ENCODE data around the gene SUSD4. TPM values are rescaled to one million over a fixed set of nuclear protein-coding genes. Genes with fewer than 3 reads are reported as not detected.
"Not testable (repeated sequence)": the region's sequence is repeated elsewhere in the genome, so short reads cannot be mapped to it uniquely, and the experiment has no call there.

SUSD4 gene
- total RNA-seq, 3 donors from 2014 or later (not counting 1 experiment from before 2014, with no cell fraction given): 0.60 to 1.1 TPM; not detected in 1

DNA sequence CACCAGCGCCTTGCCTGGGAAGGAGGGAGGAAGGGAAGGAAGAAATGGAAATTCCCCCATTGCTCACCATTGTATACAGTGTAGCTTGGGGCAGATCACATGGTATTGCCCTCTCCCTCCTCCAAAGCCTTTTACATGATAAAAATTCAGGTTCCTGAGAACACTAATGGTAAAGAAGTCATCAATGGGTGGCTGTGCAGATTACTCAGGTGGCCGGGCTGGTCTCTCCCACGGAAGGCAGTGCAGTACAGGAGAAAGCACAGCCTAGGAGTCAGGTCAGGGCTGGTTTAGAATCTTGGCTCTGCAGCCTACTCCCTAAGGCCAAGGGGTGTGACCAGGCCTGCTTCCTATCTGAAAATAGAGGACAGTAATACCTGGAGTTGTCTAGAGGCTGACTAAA lies 107.9 kb downstream of the SUSD4 start:
- H3K27me3 Mint-ChIP-seq (ENCODE audit: low read depth in 2 of 2): peaks cover 5 to 17% of the 10 kb centered on the region in 2 donors
- H3K9me3 ChIP-seq (ENCODE audit: control insufficient read depth, insufficient read depth, low read length): no peaks in the 10 kb centered on the region
- no peaks in the 10 kb centered on the region for H3K36me3 ChIP-seq (ENCODE audit: control insufficient read depth, insufficient read depth, low read length)
- no peaks in the 10 kb centered on the region for H3K27me3 ChIP-seq (ENCODE audit: control insufficient read depth, insufficient read depth, low read length)
- WGBS (ENCODE audit: insufficient coverage): 87% methylated on average over 2 of the region's 3 CpGs
- TF ChIP-seq, protein P1, sequence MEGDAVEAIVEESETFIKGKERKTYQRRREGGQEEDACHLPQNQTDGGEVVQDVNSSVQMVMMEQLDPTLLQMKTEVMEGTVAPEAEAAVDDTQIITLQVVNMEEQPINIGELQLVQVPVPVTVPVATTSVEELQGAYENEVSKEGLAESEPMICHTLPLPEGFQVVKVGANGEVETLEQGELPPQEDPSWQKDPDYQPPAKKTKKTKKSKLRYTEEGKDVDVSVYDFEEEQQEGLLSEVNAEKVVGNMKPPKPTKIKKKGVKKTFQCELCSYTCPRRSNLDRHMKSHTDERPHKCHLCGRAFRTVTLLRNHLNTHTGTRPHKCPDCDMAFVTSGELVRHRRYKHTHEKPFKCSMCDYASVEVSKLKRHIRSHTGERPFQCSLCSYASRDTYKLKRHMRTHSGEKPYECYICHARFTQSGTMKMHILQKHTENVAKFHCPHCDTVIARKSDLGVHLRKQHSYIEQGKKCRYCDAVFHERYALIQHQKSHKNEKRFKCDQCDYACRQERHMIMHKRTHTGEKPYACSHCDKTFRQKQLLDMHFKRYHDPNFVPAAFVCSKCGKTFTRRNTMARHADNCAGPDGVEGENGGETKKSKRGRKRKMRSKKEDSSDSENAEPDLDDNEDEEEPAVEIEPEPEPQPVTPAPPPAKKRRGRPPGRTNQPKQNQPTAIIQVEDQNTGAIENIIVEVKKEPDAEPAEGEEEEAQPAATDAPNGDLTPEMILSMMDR (IDR thresholded peaks at IDR 0.05): no peak
- DNase-seq (no peak), ATAC-seq (peak in 1 of 3 donors; percentile 33)
- H3K4me1 ChIP-seq (ENCODE audit: control insufficient read depth, insufficient read depth, low read length): no peaks in the 10 kb centered on the region
- no peak overlapping the region for H3K4me3 ChIP-seq (ENCODE audit: low read length)
- no peak overlapping the region for H3K27ac Mint-ChIP-seq
- intact Hi-C loops (cut with micrococcal nuclease): no loop called here
- H3K36me3 Mint-ChIP-seq: no peaks in the 10 kb centered on the region
- H3K27ac ChIP-seq (ENCODE audit: low read length): no peak overlapping the region
- H3K4me1 Mint-ChIP-seq: no peaks in the 10 kb centered on the region
- H3K4me3 Mint-ChIP-seq: no peak overlapping the region
- no peaks in the 10 kb centered on the region for H3K9me3 Mint-ChIP-seq

DNA sequence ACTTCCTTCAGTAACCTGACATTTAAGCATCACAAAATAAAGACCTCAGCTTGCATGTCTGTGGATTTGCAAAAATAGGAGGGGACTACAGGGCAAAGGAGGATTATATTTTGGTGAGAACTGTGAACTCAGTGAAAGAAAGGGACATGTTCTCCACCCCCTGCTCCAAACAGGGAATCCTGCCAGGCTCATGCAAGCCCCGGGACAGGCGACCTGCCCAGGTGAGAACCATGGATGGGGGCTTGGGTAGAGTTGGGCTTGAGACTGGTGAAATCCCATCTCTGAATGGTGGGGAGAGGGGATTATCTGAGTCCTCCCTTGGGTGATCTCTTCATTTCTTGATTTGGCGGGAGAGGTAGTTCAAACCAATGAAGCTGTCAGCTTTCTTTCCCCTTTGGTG lies 110.1 kb downstream of the SUSD4 start:
- Histone ChIP-seq H3K27ac (ENCODE audit: low read length) (no peak overlapping the region), H3K36me3 (ENCODE audit: control insufficient read depth, insufficient read depth, low read length) (no peaks in the 10 kb centered on the region), H3K4me3 (ENCODE audit: low read length) (no peak overlapping the region), H3K9me3 (ENCODE audit: control insufficient read depth, insufficient read depth, low read length) (no peaks in the 10 kb centered on the region), H3K4me1 (ENCODE audit: control insufficient read depth, insufficient read depth, low read length) (peaks cover 3% of the 10 kb centered on the region), H3K27me3 (ENCODE audit: control insufficient read depth, insufficient read depth, low read length) (no peaks in the 10 kb centered on the region)
- no peak overlapping the region for H3K4me3 Mint-ChIP-seq
- DNase-seq (no peak), ATAC-seq (no peak)
- H3K9me3 Mint-ChIP-seq: no peaks in the 10 kb centered on the region
- TF ChIP-seq, protein P1 (IDR thresholded peaks at IDR 0.05): no peak
- 92% methylated on average over 3 of the region's 3 CpGs for WGBS (ENCODE audit: insufficient coverage)
- H3K27me3 Mint-ChIP-seq (ENCODE audit: low read depth in 2 of 2): peaks cover 7 to 13% of the 10 kb centered on the region in 2 donors
- H3K4me1 Mint-ChIP-seq: peaks cover 2 to 5% of the 10 kb centered on the region in 2 donors
- intact Hi-C loops (cut with micrococcal nuclease): no loop called here
- H3K27ac Mint-ChIP-seq: no peak overlapping the region
- H3K36me3 Mint-ChIP-seq: no peaks in the 10 kb centered on the region

DNA sequence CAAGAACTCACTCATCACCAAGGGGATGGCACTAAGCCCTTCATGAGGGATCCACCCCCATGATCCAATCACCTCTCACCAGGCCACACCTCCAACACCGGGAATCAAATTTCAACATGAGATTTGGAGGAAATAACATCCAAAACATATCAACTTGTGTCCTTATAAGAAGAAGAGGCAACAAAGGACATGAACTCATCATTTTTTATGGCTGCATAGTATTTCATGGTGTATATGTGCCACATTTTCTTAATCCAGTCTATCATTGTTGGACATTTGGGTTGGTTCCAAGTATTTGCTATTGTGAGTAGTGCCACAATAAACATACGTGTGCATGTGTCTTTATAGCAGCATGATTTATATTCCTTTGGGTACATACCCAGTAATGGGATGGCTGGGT lies 112.6 kb downstream of the SUSD4 start:
- H3K9me3 Mint-ChIP-seq; H3K27me3 ChIP-seq (ENCODE audit: control insufficient read depth, insufficient read depth, low read length); H3K4me3 ChIP-seq (ENCODE audit: low read length); H3K4me3 Mint-ChIP-seq; ATAC-seq; H3K9me3 ChIP-seq (ENCODE audit: control insufficient read depth, insufficient read depth, low read length); H3K27ac Mint-ChIP-seq; intact Hi-C loops (cut with micrococcal nuclease); H3K27ac ChIP-seq (ENCODE audit: low read length); H3K36me3 ChIP-seq (ENCODE audit: control insufficient read depth, insufficient read depth, low read length); H3K36me3 Mint-ChIP-seq; DNase-seq: not testable (repeated sequence)
- H3K4me1 Mint-ChIP-seq: peaks cover 10% of the 10 kb centered on the region in 2 donors
- 100% methylated on average over 1 of the region's 2 CpGs for WGBS (ENCODE audit: insufficient coverage)
- H3K27me3 Mint-ChIP-seq (ENCODE audit: low read depth in 2 of 2): peaks cover 8 to 13% of the 10 kb centered on the region in 2 donors
- H3K4me1 ChIP-seq (ENCODE audit: control insufficient read depth, insufficient read depth, low read length): peaks cover 13% of the 10 kb centered on the region

DNA sequence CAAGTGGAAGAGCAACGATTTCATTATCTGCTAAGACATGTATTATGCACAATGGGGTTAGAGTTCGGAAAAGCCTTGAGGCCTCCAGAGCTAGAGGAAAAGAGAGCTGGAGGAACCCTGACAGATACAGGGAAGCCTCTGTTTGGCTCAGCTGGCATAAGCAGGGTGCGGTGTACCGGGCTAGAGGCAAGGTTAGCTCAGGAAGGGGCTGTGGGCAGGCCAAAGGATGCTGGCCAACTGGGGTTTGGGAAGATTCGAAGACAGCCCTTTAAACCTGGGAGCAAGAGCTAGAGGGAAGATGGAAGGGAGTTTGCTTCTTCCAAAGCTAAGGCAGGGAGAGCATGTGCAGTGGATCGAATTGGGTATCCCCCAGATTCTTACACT lies 113.4 kb downstream of the SUSD4 start:
- H3K9me3 Mint-ChIP-seq: no peaks in the 10 kb centered on the region
- peaks cover 10% of the 10 kb centered on the region in 2 donors for H3K4me1 Mint-ChIP-seq
- intact Hi-C loops (cut with micrococcal nuclease): no loop called here
- H3K4me1 ChIP-seq (ENCODE audit: control insufficient read depth, insufficient read depth, low read length): peaks cover 13% of the 10 kb centered on the region
- H3K36me3 Mint-ChIP-seq: no peaks in the 10 kb centered on the region
- TF ChIP-seq, protein P1 (IDR thresholded peaks at IDR 0.05): no peak
- H3K27me3 ChIP-seq (ENCODE audit: control insufficient read depth, insufficient read depth, low read length): no peaks in the 10 kb centered on the region
- H3K36me3 ChIP-seq (ENCODE audit: control insufficient read depth, insufficient read depth, low read length): no peaks in the 10 kb centered on the region
- H3K4me3 Mint-ChIP-seq: no peak overlapping the region
- no peak for ATAC-seq
- DNase-seq: no peak
- 91% methylated on average over 6 of the region's 6 CpGs for WGBS (ENCODE audit: insufficient coverage)
- H3K27ac ChIP-seq (ENCODE audit: low read length): no peak overlapping the region
- H3K27me3 Mint-ChIP-seq (ENCODE audit: low read depth in 2 of 2): peaks cover 15 to 20% of the 10 kb centered on the region in 2 donors
- H3K4me3 ChIP-seq (ENCODE audit: low read length): no peak overlapping the region
- no peak overlapping the region for H3K27ac Mint-ChIP-seq
- H3K9me3 ChIP-seq (ENCODE audit: control insufficient read depth, insufficient read depth, low read length): no peaks in the 10 kb centered on the region

Data from natural killer cell (primary cell).